Measurements from ENCODE around the gene PACSIN2.

PACSIN2 gene

GRCh38 chr22:42855721-42856120 is 159.2 kb downstream of the PACSIN2 start:
- no peak for DNase-seq

DNA sequence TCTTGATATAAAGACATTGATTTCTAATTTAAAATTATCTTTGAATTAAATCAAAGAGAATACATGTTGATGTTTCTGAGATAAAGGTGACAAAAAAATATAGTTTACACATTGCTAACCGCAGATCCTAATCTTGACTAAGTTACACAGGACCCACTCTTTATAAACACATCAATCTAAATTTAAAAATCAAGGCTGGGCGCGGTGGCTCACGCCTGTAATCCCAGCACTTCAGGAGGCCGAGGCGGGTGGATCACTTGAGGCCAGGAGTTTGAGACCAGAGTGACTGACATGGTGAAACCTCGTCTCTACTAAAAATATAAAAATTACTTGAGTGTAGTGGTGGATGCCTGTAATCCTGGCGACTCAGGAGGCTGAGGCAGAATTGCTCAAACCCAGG is 159.7 kb downstream of the PACSIN2 start:
- DNase-seq = no peak

- no peak for DNase-seq
These were observed 165.9 kb downstream of the PACSIN2 start for GRCh38 chr22:42848941-42849550.

DNA sequence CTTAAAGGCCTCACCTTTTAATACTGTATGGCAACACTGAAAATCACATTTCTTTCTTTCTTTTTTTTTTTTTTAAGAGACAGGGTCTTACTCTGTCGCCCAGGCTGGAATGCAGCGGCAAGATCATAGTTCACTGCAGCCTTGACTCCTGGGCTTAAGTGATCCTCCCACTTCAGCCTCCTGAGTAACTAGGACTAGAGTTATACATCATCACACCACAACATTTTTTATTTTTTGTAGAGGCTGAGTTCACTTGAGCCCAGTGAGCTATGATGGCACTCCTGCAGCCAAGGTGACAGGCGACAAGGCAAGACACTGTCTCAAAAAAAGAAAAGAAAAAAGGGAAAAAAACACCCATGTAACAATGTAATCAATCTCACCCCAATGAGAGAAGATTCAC is 167.8 kb downstream of the PACSIN2 start:
- DNase-seq = no peak

DNA sequence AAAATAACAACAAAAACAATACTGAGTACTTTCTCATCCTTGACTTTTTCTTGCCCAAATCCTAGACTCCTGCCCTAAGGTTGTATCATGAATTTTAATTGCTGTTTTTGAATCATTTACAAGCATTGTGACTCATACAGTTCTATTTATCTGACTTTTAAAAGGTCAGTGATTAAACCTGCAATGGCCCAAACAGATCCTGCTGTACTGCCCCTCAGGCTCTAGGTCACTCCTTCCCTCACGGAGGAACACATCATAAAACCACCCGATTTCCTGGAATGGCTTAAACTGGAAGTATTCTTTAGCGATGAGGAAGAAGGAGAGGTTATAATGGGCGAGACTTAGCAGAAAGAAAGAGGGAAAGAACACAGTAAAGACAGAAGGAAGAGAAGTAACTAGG is 170.2 kb downstream of the PACSIN2 start:
- DNase-seq = no peak

GRCh38 chr22:42842658-42843370 is 172.1 kb downstream of the PACSIN2 start:
- DNase-seq = no peak

- no peak for DNase-seq
These were observed 173.5 kb downstream of the PACSIN2 start for GRCh38 chr22:42841444-42841843.

GRCh38 chr22:42837556-42837955 is 177.4 kb downstream of the PACSIN2 start:
- DNase-seq = no peak

DNA sequence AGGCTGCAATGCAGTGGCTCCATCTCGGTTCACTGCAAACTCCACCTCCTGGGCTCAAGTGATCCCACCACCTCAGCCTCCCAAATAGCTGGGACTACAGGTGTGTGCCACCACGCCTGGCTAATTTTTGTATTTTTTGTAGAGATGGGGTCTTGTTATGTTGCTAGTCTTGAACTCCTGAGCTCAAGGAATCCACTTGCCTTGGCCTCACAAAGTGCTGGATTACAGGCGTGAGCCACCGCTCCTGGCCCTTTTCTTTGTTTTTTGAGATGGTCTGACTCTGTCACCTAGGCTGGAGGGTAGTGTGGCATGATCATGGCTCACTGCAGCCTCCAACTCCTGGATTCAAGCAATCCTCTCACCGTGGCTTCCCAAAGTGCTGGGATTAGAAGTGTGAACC is 178.9 kb downstream of the PACSIN2 start:
- DNase-seq = no peak

DNA sequence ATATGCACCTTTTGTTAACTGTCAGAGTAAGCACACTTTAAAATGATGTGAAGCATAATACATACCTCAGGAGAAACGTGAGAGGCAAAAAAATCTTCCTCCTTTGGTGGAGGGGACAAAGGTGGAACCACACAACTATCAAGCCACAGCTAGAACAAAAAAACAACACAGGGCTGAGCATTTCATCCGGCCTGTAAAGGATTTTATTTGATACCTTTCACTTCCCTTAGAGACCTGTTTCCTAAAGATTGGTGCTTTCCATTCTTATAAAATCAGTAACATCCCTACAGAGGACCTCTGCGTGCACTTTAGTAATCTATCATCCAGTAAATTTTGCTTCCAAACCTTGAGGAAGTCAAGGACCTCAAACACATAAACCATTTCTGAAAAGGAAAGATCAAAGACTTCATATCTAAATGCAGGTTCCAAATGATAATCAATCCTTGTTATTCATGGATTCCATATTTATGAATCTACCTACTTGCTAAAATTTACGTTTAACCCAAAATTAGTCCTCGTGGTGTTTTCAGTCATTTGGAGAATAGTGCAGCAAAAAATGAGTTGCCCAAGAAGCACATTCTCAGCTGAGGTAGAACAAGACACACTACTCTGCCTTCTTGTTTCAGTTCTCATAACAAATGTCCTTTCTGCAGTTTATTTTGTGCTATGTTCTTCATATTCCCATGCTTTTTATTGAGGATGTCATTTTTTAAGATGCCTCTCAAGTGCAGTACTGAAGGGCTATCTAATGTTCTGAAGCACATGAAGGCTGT is 180.6 kb downstream of the PACSIN2 start:
- no peak for DNase-seq

GRCh38 chr22:42833104-42833503 is 181.8 kb downstream of the PACSIN2 start:
- DNase-seq = no peak

DNA sequence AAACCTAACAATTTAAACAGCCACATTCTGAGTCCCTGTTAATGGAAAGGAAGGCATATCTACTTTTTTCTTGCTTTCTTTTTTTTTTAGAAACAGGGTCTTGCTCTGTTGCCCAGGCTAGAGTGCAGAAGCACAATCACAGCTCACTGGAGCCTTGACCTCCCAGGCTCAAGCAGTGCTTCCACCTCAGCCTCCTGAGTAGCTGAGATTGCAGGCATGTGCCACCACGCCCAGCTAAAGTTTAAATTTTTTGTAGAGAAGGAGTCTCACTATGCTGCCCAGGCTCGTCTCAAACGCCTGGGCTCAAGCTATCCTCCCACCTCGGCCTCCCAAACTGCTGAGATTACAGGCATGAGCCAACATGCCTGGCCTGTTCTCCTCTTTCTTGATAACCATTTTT is 183.2 kb downstream of the PACSIN2 start:
- no peak for DNase-seq

GRCh38 chr22:42830161-42830560 is 184.8 kb downstream of the PACSIN2 start:
- no peak for DNase-seq

GRCh38 chr22:42829302-42829701 is 185.6 kb downstream of the PACSIN2 start:
- DNase-seq = no peak

DNA sequence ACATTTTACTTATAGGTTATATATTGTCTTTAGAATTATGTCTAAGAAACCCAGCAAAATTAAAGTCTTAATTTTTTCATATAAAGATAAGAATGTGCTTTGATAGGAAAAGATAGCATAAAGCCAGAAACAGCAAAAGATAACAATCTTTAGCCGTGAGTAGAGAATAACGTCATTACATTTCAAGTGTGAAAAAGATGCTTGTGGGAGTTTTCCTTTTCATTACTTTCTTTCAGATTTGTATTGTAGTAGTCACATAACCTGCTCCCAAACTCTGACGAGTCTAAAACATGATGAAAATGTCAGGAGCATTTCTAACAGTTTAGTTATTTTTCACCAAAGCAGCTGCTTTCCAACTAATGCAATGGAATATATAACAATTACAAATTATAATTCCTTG is 189.2 kb downstream of the PACSIN2 start:
- no peak for DNase-seq

DNA sequence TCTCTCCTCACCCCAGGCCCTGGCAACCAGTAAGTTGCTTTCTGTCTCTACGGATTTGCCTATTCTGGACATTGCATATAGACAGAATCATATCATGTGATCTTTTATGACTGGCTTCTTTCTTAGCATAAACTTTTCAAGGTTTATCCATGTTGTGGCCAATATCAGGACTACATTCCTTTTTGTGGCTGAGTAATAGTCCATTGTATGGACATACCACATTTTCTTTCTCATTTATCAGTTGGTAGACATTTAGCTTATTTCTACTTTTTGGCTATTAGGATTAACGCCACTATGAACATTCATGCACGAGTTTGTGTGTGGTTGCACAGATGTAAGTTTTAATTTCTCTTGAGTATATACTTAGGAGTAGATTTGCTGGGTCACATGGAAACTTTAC is 193.6 kb downstream of the PACSIN2 start:
- DNase-seq = no peak

DNA sequence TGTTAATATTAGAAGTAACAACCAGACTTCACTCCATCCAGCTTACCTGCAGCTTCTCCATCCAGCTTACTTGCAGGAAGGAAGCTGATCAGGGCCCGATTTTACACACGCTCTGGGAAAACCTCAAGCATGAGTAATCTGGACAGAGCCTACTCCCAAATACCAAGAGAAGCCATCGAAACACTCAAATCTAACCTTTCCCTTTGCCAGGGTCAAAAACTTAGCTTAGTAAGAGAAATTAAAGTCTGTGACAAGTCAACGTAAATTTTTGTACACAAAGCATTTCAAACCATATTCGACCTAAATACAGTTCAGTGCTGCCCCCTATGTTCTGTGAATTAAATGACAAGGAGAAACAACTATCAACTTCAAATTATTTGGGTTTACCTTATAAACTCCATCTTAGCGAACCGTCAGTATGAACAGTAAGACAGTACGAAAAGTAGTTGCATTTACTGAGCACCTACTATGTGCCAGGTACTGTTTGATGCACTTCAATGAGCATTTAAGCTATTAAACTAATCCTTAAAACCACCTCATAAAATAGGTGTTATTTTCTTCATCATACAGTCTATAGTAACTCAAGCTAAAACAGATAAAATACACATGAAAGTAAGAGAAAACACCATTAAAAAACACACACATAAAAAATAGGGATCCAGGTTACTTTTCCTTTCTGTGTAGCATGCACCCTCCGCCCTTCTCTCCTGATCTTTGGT is 194.7 kb downstream of the PACSIN2 start:
- DNase-seq = no peak

Data from activated naive CD4-positive, alpha-beta T cell treated with Interleukin-2 at 50 U/mL for 16 hours (primary cell).